Transverse colon (tissue), 4 donors: ENCODE data around the gene FBLN5. TPM values are rescaled to one million over a fixed set of nuclear protein-coding genes. Genes with fewer than 3 reads are reported as not detected.

Source experiments
- DNase-seq: peaks from one replicate; pipeline ENCODE4 v3.0.0-alpha.2; 2019
- H3K27ac ChIP-seq, 4 donors: fragments of 200-600 bp; sonication (generic); 2 replicates each; pipeline ENCODE4 v1.5.1; 2016 to 2018; ENCODE audit warnings: inconsistent platforms in 4 of 4
- H3K27me3 ChIP-seq: fragments of 200-600 bp; sonication (generic); 2 replicates; pipeline ENCODE4 v1.5.1; 2017; ENCODE audit warnings: inconsistent platforms
- H3K36me3 ChIP-seq, 4 donors: fragments of 200-600 bp; sonication (generic); 2 replicates each; pipeline ENCODE4 v1.5.1; 2017 to 2019; ENCODE audit warnings: inconsistent platforms in 4 of 4
- H3K4me1 ChIP-seq, 4 donors: fragments of 200-600 bp; sonication (generic); 2 replicates each; pipeline ENCODE4 v1.5.1; 2017 to 2020; ENCODE audit warnings: inconsistent platforms in 4 of 4
- H3K4me3 ChIP-seq, 4 donors: fragments of 200-600 bp; sonication (generic); 1 replicate in 1 of 4; 2 replicates in 3 of 4; pipeline versions ENCODE4 v1.5.1 to v1.6.1; 2017 to 2019; ENCODE audit warnings: inconsistent platforms in 4 of 4
- H3K9me3 ChIP-seq, 2 donors: fragments of 200-600 bp; sonication (generic); 2 replicates each; pipeline ENCODE4 v1.5.1; 2017 to 2019; ENCODE audit warnings: inconsistent platforms in 2 of 2
- EP300 ChIP-seq: sonication (generic); formaldehyde crosslinking; IDR thresholded peaks from one replicate; pipeline ENCODE4 v1.6.1; 2017; ENCODE audit warnings: antibody characterized with exemption, low read depth
- POLR2A ChIP-seq: fragments of 450-650 bp; IDR thresholded peaks from one replicate; pipeline ENCODE4 v1.6.1; 2016; ENCODE audit warnings: antibody characterized with exemption, mild to moderate bottlenecking, moderate library complexity
- POLR2AphosphoS5 ChIP-seq, 3 donors: sonication (generic); formaldehyde crosslinking; IDR thresholded peaks; one replicate each; pipeline ENCODE4 v1.6.1; 2016; ENCODE audit warnings: antibody characterized with exemption in 3 of 3
- WGBS, 2 donors: methylation state at CpG; one replicate each; pipeline ENCODE4 v1.1.5; 2018; ENCODE audit warnings: low coverage in 1 of 2; 5-methylcytosine and 5-hydroxymethylcytosine counted together
- in situ Hi-C, 4 donors: fragments of 200-750 bp; cut with MboI; loops; one replicate each; pipeline versions ENCODE4 v1.15.0 to v1.15.1; 2017; ENCODE audit warnings: low sequenced_read_pairs in 3 of 4, low pct_ligation_motif_present in 1 of 4, low pct_unique_long_range_greater_than_20kb in 1 of 4
- intact Hi-C: fragments of 100-400 bp; cut with DNase I; formaldehyde crosslinking; loops from one replicate; pipeline ENCODE4 v1.15.1; 2023; ENCODE audit warnings: low total_unique reads
- total RNA-seq, 4 donors: library from RNA; depleted of rRNA; stranded (reverse); fragments of >200 nt; gene quantifications; one replicate each; pipeline ENCODE4 v1.1.0, GENCODE V29; 2016
- TF ChIP-seq, protein P1 (sequence below), 5 experiments: fragments of 200-600 bp in 3 of 5; fragments of 450-650 bp in 2 of 5; sonication (generic) in 3 of 5; IDR thresholded peaks; 1 replicate in 2 of 5; 2 replicates in 3 of 5; pipeline ENCODE4 v1.5.1; 2016 to 2017; ENCODE audit warnings: antibody characterized with exemption in 5 of 5, inconsistent platforms in 3 of 5, mild to moderate bottlenecking in 2 of 5, moderate library complexity in 1 of 5

FBLN5 gene
- total RNA-seq, 4 donors from 2014 or later, result 14.6 to 120 (median 38.7) TPM

GRCh38 chr14:91925001-91925726 lies 22.3 kb downstream of the FBLN5 start:
- no peak overlapping the region for H3K4me3 ChIP-seq
- peaks cover 0 to 4% (median 0%) of the 10 kb centered on the region in 4 donors for H3K4me1 ChIP-seq
- TF ChIP-seq, protein P1, sequence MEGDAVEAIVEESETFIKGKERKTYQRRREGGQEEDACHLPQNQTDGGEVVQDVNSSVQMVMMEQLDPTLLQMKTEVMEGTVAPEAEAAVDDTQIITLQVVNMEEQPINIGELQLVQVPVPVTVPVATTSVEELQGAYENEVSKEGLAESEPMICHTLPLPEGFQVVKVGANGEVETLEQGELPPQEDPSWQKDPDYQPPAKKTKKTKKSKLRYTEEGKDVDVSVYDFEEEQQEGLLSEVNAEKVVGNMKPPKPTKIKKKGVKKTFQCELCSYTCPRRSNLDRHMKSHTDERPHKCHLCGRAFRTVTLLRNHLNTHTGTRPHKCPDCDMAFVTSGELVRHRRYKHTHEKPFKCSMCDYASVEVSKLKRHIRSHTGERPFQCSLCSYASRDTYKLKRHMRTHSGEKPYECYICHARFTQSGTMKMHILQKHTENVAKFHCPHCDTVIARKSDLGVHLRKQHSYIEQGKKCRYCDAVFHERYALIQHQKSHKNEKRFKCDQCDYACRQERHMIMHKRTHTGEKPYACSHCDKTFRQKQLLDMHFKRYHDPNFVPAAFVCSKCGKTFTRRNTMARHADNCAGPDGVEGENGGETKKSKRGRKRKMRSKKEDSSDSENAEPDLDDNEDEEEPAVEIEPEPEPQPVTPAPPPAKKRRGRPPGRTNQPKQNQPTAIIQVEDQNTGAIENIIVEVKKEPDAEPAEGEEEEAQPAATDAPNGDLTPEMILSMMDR (IDR thresholded peaks at IDR 0.05), result no peak
- TF ChIP-seq POLR2A (no peak), EP300 (no peak), POLR2AphosphoS5 (IDR thresholded peaks at IDR 0.05) (no peak)
- no peaks in the 10 kb centered on the region for H3K36me3 ChIP-seq
- in situ Hi-C loops, result no loop called here
- no peak for DNase-seq
- no peaks in the 10 kb centered on the region for H3K9me3 ChIP-seq
- 78% methylated on average over 13 of the region's 13 CpGs; no CpG with 5 or more reads in 1 of the 2 donors for WGBS, 2 donors
- no peaks in the 10 kb centered on the region for H3K27me3 ChIP-seq
- intact Hi-C loops, result no loop called here
- peak overlapping the region in 1 of 4 donors; percentile 11 for H3K27ac ChIP-seq

- no peaks in the 10 kb centered on the region for H3K9me3 ChIP-seq
- peaks cover 0 to 14% (median 2%) of the 10 kb centered on the region in 4 donors for H3K4me1 ChIP-seq
- no peak for DNase-seq
- in situ Hi-C loops, result loop anchor here in 1 of 4 donors (25.0 kb wide), 1 partner anchor 258 kb away; no protein-coding TSS in a partner anchor
- WGBS, 2 donors, result 77% methylated on average over 3 of the region's 3 CpGs; no CpG with 5 or more reads in 1 of the 2 donors
- H3K27ac ChIP-seq, result no peak overlapping the region
- TF ChIP-seq POLR2A (no peak), EP300 (no peak), POLR2AphosphoS5 (IDR thresholded peaks at IDR 0.05) (no peak)
- TF ChIP-seq, protein P1 (IDR thresholded peaks at IDR 0.05), result no peak
- H3K36me3 ChIP-seq, result no peaks in the 10 kb centered on the region
- intact Hi-C loops, result no loop called here
- H3K4me3 ChIP-seq, result no peak overlapping the region
- no peaks in the 10 kb centered on the region for H3K27me3 ChIP-seq
These were observed 27.0 kb downstream of the FBLN5 start for GRCh38 chr14:91920526-91920925.

GRCh38 chr14:91919814-91920213 lies 27.7 kb downstream of the FBLN5 start:
- Histone ChIP-seq H3K4me1 (peaks cover 0 to 14% (median 2%) of the 10 kb centered on the region in 4 donors), H3K27ac (peak overlapping the region in 3 of 4 donors; percentile 12 to 51 (median 45)), H3K9me3 (no peaks in the 10 kb centered on the region), H3K4me3 (no peak overlapping the region), H3K27me3 (no peaks in the 10 kb centered on the region), H3K36me3 (no peaks in the 10 kb centered on the region)
- WGBS, 2 donors, result 26 to 58% methylated on average over 3 to 4 of the region's 4 CpGs
- no peak for TF ChIP-seq POLR2AphosphoS5 (IDR thresholded peaks at IDR 0.05)
- TF ChIP-seq, protein P1 (IDR thresholded peaks at IDR 0.05), result no peak
- no peak for TF ChIP-seq POLR2A
- TF ChIP-seq EP300, result no peak
- in situ Hi-C loops (loop anchor here in 3 of 4 donors (10.0 to 25.0 kb wide), 2 partner anchors 258 to 265 kb away; no protein-coding TSS in a partner anchor), intact Hi-C loops (loop anchor here (10.0 kb wide), 1 partner anchor 265 kb away; no protein-coding TSS in a partner anchor)
- DNase-seq, result no peak

- no peaks in the 10 kb centered on the region for H3K36me3 ChIP-seq
- H3K27me3 ChIP-seq, result no peaks in the 10 kb centered on the region
- TF ChIP-seq POLR2A (no peak), POLR2AphosphoS5 (IDR thresholded peaks at IDR 0.05) (peak in 1 of 3 donors; percentile 17)
- H3K4me1 ChIP-seq, result peaks cover 0 to 14% (median 2%) of the 10 kb centered on the region in 4 donors
- H3K27ac ChIP-seq, result peak overlapping the region; percentile 45 to 69 (median 50)
- in situ Hi-C loops (loop anchor here in 3 of 4 donors (10.0 to 25.0 kb wide), 2 partner anchors 256 to 264 kb away; no protein-coding TSS in a partner anchor), intact Hi-C loops (loop anchor here (10.0 kb wide), 1 partner anchor 264 kb away; no protein-coding TSS in a partner anchor)
- H3K4me3 ChIP-seq, result no peak overlapping the region
- no peak for DNase-seq
- H3K9me3 ChIP-seq, result no peaks in the 10 kb centered on the region
- 74 to 76% methylated on average over 4 to 5 of the region's 5 CpGs for WGBS, 2 donors
These were observed 29.2 kb downstream of the FBLN5 start for GRCh38 chr14:91918186-91918883.
